ENCODE measurements around the gene SLC35E4.
A peak's percentile ranks its signal among the peaks of the same experiment; 100 is the strongest.

SLC35E4 gene

DNA sequence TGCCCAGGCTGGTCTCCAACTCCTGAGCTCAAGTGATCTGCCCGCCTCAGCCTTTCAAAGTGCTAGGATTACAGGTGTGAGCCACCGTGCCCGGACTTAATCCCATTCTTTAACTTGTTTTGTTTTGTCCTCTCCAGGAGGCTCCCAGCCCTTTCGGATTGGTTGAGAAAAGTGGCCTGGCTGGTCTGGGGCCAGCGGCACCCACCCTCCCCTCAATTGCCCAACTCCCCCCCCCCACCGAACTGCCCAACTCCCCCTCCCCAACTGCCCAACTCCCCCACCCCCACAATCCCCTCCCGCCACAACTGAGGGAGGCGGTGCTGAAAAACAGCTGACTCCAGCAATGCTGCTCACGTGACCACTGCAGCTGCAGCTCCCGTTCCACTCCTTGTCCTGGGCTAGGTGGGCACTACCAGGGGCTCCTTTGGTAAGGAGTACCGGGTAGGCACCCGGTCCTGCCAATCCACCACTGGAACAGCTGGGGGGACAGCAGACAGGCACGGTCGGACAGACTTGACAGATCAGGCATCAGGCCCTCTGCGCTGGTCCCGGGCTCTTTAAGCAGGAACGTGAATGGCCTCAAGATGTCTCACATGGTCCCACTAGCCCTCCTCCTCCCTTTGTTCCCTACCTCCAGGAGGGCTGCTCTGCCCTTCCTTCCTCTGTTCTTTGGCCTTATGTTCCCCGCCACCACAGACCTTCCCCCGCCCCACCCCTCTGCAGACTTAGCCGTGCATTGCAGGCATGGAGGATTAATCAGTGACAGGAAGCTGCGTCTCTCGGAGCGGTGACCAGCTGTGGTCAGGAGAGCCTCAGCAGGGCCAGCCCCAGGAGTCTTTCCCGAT is 28.9 kb upstream of the SLC35E4 start, which contains the start of gene TCN2:
Gene TCN2, plus strand, starts transcription at position 720 of the 845 bp plus-strand sequence. CDS start 158 bp downstream, outside the sequence.
- TF ChIP-seq, protein P1, sequence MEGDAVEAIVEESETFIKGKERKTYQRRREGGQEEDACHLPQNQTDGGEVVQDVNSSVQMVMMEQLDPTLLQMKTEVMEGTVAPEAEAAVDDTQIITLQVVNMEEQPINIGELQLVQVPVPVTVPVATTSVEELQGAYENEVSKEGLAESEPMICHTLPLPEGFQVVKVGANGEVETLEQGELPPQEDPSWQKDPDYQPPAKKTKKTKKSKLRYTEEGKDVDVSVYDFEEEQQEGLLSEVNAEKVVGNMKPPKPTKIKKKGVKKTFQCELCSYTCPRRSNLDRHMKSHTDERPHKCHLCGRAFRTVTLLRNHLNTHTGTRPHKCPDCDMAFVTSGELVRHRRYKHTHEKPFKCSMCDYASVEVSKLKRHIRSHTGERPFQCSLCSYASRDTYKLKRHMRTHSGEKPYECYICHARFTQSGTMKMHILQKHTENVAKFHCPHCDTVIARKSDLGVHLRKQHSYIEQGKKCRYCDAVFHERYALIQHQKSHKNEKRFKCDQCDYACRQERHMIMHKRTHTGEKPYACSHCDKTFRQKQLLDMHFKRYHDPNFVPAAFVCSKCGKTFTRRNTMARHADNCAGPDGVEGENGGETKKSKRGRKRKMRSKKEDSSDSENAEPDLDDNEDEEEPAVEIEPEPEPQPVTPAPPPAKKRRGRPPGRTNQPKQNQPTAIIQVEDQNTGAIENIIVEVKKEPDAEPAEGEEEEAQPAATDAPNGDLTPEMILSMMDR (conservative IDR thresholded peaks at IDR 0.05; ENCODE audit: low read depth, low read length) = no peak
- peak within 1 kb of the TSS; percentile 60 for H3K4me3 ChIP-seq (ENCODE audit: low read length)
- DNase-seq (ENCODE audit: low read depth) = peak; percentile 57

DNA sequence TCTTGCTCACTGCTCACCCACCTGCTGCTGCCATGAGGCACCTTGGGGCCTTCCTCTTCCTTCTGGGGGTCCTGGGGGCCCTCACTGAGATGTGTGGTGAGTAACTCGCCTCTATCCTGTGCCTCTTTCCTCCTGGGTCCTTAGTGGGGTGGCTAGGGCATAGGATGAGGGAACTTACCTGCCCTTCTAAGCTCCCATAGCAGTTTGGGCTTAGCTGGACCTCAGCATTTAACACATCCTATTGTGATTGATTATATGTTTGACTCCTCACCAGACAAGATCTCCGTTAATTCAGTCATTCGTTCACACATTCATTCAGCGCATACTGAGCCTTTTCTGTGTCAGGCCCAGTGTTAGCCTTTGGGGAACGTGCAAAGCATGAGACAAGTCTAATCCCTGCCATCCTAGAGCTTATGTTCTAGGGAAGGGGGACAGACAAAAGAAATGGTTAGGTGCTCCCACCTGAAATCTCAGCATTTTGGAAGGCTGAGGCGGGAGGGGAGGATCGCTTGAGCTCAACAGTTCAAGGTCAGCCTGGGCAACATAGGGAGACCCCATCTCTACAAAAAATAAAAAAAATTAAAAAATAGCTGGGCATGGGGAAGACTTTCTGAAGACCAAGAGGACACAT is 28.2 kb upstream of the SLC35E4 start:
- DNase-seq (ENCODE audit: low read depth) = no peak
- H3K4me3 ChIP-seq (ENCODE audit: low read length) = peak overlapping the region; percentile 60
- TF ChIP-seq, protein P1 (conservative IDR thresholded peaks at IDR 0.05; ENCODE audit: low read depth, low read length) = no peak

DNA sequence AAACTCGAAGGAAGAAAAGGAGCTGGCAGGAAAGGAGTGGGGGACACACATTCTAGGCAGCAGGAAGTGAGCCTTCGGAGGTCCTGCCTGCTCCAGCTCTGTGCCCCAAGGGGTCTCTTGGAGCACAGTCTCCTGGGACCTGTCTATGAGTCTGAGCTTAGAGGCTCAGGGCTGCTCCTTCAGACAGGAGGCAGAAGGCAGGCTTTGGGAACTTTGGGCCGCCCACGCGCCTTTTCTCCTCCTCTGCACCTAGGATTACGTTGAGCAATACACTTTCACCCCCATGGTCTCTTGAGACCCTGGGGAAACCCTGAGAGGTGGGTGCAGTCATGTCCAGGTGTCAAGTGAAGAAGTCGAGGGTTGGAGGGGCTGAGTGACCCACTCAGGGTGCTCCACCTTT is 27.6 kb upstream of the SLC35E4 start:
- TF ChIP-seq, protein P1 (conservative IDR thresholded peaks at IDR 0.05; ENCODE audit: low read depth, low read length) = no peak
- H3K4me3 ChIP-seq (ENCODE audit: low read length) = no peak overlapping the region
- DNase-seq (ENCODE audit: low read depth) = no peak

DNA sequence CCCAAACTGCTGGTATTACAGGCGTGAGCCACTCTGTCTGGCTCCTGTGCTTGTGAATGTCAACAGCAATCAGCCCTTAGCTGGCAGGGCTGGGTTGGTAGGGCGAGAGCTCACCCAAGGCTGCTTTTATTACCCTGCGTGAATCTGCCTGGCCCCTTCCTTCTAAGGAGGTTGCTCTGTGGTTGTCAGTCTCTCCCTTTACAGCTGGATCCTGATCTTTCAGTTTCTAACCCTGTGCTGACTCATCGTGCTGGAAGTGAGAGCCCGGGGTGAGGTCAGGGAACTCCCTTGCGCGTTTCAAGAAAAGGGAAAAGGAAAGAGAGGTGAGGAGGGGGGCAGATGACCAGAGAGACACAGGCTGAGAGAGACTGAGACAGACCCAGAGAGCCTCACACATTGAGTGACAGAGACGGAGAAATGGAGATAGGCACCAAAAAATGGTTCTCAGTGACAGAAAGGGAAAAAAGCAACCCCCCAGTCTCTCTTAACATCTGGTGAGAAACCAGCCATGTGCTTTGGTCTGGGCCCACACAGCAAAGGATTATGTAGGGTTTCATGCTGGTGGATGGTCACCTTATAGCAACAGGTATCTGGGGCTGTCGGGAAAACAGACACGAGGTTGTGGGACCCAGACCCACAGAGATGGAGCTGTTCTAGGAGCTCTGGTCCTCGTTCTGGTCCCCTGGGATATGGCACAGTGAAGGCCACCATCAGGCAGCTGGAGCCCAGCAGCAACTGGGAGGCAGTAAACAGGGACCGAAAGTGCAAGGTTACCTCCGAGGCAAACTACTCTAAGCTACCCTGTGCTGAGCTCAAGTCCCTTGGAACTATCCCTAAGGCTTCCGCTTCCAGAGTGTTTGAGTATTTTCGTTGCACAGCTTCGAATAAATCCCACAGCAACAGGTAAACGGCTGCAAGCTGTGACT is 26.1 kb upstream of the SLC35E4 start:
- no peak for DNase-seq (ENCODE audit: low read depth)
- H3K4me3 ChIP-seq (ENCODE audit: low read length) = no peak overlapping the region
- TF ChIP-seq, protein P1 (conservative IDR thresholded peaks at IDR 0.05; ENCODE audit: low read depth, low read length) = no peak

DNA sequence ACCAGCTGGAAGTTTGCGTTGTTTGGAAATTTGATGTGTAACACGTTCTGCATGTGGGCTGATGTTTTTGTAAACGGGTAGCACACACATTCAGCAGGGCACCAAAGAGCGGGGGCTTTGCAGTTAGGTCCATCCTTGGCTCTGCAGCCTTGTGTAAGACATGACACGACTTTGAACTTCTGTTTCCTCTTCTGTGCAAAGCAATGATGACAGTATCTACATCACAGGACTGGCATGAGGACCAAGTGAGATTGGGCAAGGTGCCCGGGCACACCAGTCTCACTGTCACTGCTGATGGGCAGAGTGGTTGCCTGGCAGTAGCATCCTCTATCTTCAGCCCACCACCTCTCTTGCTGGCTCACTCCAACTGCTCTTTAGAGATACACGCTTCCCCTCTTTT is 25.3 kb upstream of the SLC35E4 start:
- TF ChIP-seq, protein P1 (conservative IDR thresholded peaks at IDR 0.05; ENCODE audit: low read depth, low read length) = no peak

DNA sequence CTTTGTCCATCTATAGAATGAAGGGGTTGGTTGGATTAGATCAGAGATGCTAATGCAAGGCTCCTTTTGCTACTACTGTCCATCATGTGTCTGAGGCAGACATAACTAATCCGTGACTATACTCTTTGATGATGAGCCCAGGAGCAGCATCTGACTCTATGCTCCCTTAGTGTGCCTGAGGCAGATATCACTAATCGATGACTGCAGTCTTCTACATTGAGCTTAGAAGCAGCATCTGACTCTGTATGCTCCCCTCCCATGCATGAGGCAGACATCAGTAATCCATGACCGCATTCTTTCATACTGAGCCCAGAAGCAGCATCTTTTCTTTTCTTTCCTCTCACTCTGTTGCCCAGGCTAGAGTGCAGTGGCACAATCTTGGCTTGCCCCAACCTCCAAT is 24.4 kb upstream of the SLC35E4 start:
- TF ChIP-seq, protein P1 (conservative IDR thresholded peaks at IDR 0.05; ENCODE audit: low read depth, low read length) = no peak
- no peak overlapping the region for H3K4me3 ChIP-seq (ENCODE audit: low read length)
- DNase-seq (ENCODE audit: low read depth) = no peak

More for the DNA sequence above, 25.3 kb upstream of the SLC35E4 start:
- DNase-seq (ENCODE audit: low read depth) = no peak
- H3K4me3 ChIP-seq (ENCODE audit: low read length) = no peak overlapping the region
